ENCODE measurements around the gene ATP8B2.

DNA sequence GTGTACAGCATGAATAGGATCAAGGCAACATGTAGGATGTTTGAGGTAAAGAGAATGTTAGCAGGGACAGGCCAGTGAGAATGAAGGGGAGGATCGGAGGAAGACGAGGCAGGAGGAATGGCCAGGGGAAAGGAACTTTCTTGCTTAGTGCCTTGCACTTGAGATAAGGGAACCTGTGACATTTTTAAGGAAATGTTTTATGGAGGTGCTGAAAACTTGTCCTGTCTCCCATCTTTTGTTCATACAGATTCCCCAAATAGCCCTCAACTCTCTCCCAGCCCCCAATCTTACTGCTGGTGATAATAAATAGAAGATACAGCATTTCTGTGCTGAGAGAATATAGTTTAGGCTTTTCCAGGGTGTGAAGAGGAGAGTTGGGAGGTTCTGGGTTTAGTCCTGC lies 13.6 kb downstream of the ATP8B2 start:
- TF ChIP-seq CTCF (IDR thresholded peaks at IDR 0.05; ENCODE audit: insufficient read depth, low read length) (no peak), REST (IDR thresholded peaks at IDR 0.05; ENCODE audit: insufficient replicate concordance, low read depth) (no peak)
